Measurements from ENCODE around the gene PRKCB. TPM values are rescaled to one million over a fixed set of nuclear protein-coding genes. Genes with fewer than 3 reads are reported as not detected.

The PRKCB gene
- total and polyA plus RNA-seq, 2 of the 8 experiments (the other 6 are each of a cell fraction or from before 2014, with no cell fraction given): 7.1 to 12.1 TPM

DNA sequence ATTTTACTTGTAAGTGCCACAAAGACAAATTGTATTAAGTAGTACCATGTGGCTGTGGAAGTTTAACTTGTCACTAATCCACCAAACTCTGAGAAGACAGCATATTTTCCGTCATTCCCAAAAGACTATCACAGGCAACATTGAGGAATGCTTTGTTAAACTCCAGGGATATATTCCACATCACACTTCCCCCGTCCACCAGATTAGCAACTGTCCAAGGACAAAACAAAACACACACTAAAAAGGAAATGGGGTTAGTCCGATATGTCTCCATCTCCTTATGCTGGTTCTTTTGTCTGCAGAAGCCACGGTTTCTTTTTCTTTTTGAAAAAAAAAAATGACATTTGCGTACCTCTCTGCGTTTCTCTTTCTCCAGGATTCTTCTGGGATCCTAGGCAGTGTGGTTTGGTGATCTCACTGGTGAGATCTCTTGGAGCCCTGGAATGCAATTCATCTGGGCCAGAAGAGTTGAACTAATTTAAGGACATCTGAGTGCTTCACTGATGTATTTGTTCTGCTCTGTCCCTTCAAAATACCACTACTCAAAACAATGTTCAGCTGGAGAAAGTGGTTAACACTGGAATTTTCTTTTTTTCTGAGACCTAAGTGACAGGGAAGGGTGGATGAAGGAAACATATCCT is 40.6 kb downstream of the PRKCB start:
- no peak overlapping the region for H2AFZ ChIP-seq (ENCODE audit: low read length)
- H4K20me1 ChIP-seq (replicated peaks in 1 of 2; ENCODE audit: control insufficient read depth in 1 of 2, insufficient read depth in 2 of 2, low read length in 2 of 2): peaks cover 0 to 2% of the 10 kb centered on the region in 2 experiments
- no peak overlapping the region for H2AK5ac ChIP-seq (ENCODE audit: low read depth, low read length)
- no peak overlapping the region for H2BK12ac ChIP-seq (ENCODE audit: low read depth, low read length)
- POLR2A ChIA-PET (ENCODE audit: partially characterized antibody): no interaction called here
- no peaks in the 10 kb centered on the region for H3K9me3 ChIP-seq (ENCODE audit: insufficient read depth in 2 of 2, low read depth in 1 of 2, low read length in 1 of 2)
- no peak overlapping the region for H3K9ac ChIP-seq (replicated peaks in 1 of 4; ENCODE audit: extremely low read depth in 1 of 4, low read depth in 3 of 4, low read length in 3 of 4)
- no peaks in the 10 kb centered on the region for H3K27me3 ChIP-seq (replicated peaks in 1 of 4; ENCODE audit: control insufficient read depth in 3 of 4, extremely low read depth in 1 of 4, insufficient read depth in 3 of 4, low read length in 3 of 4)
- H3K23ac ChIP-seq (ENCODE audit: insufficient read length): no peak overlapping the region
- H2BK15ac ChIP-seq (ENCODE audit: low read length): no peak overlapping the region
- no peak overlapping the region for H4K91ac ChIP-seq (replicated peaks; ENCODE audit: insufficient read length, low read length)
- H4K8ac ChIP-seq (ENCODE audit: extremely low read depth, insufficient read depth, low read length): no peak overlapping the region
- H2BK20ac ChIP-seq (ENCODE audit: low read length): no peak overlapping the region
- 80% methylated on average over 6 of the region's 6 CpGs; no CpG with 5 or more reads in 1 of the 2 experiments for WGBS, 2 experiments (ENCODE audit: extremely low coverage in 1 of 2, insufficient coverage in 1 of 2, insufficient read length in 1 of 2, insufficient replicate concordance in 2 of 2, low coverage in 1 of 2, low lambda C conversion rate in 2 of 2, missing lambda C conversion rate in 1 of 2)
- no peaks in the 10 kb centered on the region for H3K79me1 ChIP-seq (ENCODE audit: low read depth, low read length)
- TF ChIP-seq, protein P1, sequence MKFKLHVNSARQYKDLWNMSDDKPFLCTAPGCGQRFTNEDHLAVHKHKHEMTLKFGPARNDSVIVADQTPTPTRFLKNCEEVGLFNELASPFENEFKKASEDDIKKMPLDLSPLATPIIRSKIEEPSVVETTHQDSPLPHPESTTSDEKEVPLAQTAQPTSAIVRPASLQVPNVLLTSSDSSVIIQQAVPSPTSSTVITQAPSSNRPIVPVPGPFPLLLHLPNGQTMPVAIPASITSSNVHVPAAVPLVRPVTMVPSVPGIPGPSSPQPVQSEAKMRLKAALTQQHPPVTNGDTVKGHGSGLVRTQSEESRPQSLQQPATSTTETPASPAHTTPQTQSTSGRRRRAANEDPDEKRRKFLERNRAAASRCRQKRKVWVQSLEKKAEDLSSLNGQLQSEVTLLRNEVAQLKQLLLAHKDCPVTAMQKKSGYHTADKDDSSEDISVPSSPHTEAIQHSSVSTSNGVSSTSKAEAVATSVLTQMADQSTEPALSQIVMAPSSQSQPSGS (IDR thresholded peaks at IDR 0.05; ENCODE audit: low read length): no peak
- TF ChIP-seq SP4 (IDR thresholded peaks at IDR 0.05; ENCODE audit: low read length) (no peak), NANOG (IDR thresholded peaks at IDR 0.05; ENCODE audit: insufficient read depth, low read depth, low read length, poor library complexity, severe bottlenecking) (no peak), TAF7 (optimal IDR thresholded peaks at IDR 0.05; ENCODE audit: borderline replicate concordance, low read depth, low read length) (no peak), TCF12 (IDR thresholded peaks at IDR 0.05; ENCODE audit: low read depth, low read length) (no peak), POU5F1 (IDR thresholded peaks at IDR 0.05; ENCODE audit: low read depth, low read length) (no peak), SUZ12 (IDR thresholded peaks at IDR 0.05; ENCODE audit: low read length) (no peak)
- no peak overlapping the region for H3K18ac ChIP-seq (ENCODE audit: extremely low read depth, low read length)
- H3K36me3 ChIP-seq (ENCODE audit: control insufficient read depth in 2 of 4, insufficient read depth in 4 of 4, low read length in 3 of 4): no peaks in the 10 kb centered on the region
- FAIRE-seq (no peak), DNase-seq (ENCODE audit: low read depth in 1 of 2, low spot score in 2 of 2) (no peak)
- no peak overlapping the region for H3K4ac ChIP-seq (replicated peaks; ENCODE audit: insufficient read length, low read depth, low read length)
- CTCF ChIA-PET (ENCODE audit: partially characterized antibody): interaction anchor here (0.7 to 3.6 kb wide), 16 partner anchors 9 to 169 kb away, joined by 3 to 52 read pairs (median 4); no protein-coding TSS in a partner anchor
- no peak overlapping the region for H3K4me2 ChIP-seq (ENCODE audit: insufficient read depth in 1 of 2, low read depth in 2 of 2, low read length in 2 of 2)
- H3K23me2 ChIP-seq (ENCODE audit: low read depth, low read length): no peaks in the 10 kb centered on the region
- H3K79me2 ChIP-seq (ENCODE audit: control insufficient read depth in 1 of 2, insufficient read depth in 2 of 2, low read length in 2 of 2): no peaks in the 10 kb centered on the region
- no peak overlapping the region for H3K4me3 ChIP-seq (ENCODE audit: extremely low read depth in 1 of 4, insufficient read depth in 2 of 4, low read depth in 3 of 4, low read length in 4 of 4)
- H2BK120ac ChIP-seq (replicated peaks; ENCODE audit: low read depth, low read length): no peak overlapping the region
- no peak overlapping the region for H2BK5ac ChIP-seq (ENCODE audit: low read depth, low read length)
- H3K14ac ChIP-seq (ENCODE audit: insufficient read length): no peak overlapping the region
- no peak overlapping the region for H3K27ac ChIP-seq (ENCODE audit: low read depth, low read length)
- no peak overlapping the region for H3K56ac ChIP-seq (replicated peaks; ENCODE audit: insufficient read length, low read depth, low read length)
- H3K4me1 ChIP-seq (replicated peaks in 1 of 4; ENCODE audit: control insufficient read depth in 3 of 4, insufficient read depth in 4 of 4, low read length in 3 of 4): no peaks in the 10 kb centered on the region
- H4K5ac ChIP-seq (ENCODE audit: insufficient read length, low read depth, low read length): no peak overlapping the region
